GM19238 (cell line): ENCODE results near the gene GNG8.
"Not testable (repeated sequence)": the region's sequence is repeated elsewhere in the genome, so short reads cannot be mapped to it uniquely, and the experiment has no call there.

Experiments used
- DNase-seq: peaks from one replicate; pipeline ENCODE4 v3.0.0; 2011; ENCODE audit warnings: low spot score; ENCODE audit not compliant: insufficient read length

Gene GNG8

GRCh38 chr19:46646402-46646801 lies 10.4 kb upstream of the GNG8 start:
- DNase-seq = no peak

GRCh38 chr19:46644720-46645119 lies 8.7 kb upstream of the GNG8 start:
- no peak for DNase-seq

GRCh38 chr19:46640656-46641055 lies 4.7 kb upstream of the GNG8 start:
- DNase-seq = no peak

- DNase-seq = no peak
Measured at GRCh38 chr19:46639358-46640182, 3.6 kb upstream of the GNG8 start.

- no peak for DNase-seq
Measured at GRCh38 chr19:46637224-46637623, 1.2 kb upstream of the GNG8 start.

GRCh38 chr19:46634656-46635218 lies 1.3 kb downstream of the GNG8 start:
- no peak for DNase-seq

GRCh38 chr19:46634045-46634655 lies 1.9 kb downstream of the GNG8 start:
- DNase-seq = peak; percentile 90

GRCh38 chr19:46633130-46633529 lies 2.9 kb downstream of the GNG8 start:
- no peak for DNase-seq

GRCh38 chr19:46631481-46631880 lies 4.5 kb downstream of the GNG8 start:
- DNase-seq = no peak

- DNase-seq = no peak
Measured at GRCh38 chr19:46630586-46631205, 5.3 kb downstream of the GNG8 start.

GRCh38 chr19:46629546-46630025 lies 6.4 kb downstream of the GNG8 start:
- no peak for DNase-seq

GRCh38 chr19:46628970-46629369 lies 7.0 kb downstream of the GNG8 start:
- not testable (repeated sequence) for DNase-seq

- no peak for DNase-seq
Measured at GRCh38 chr19:46626446-46626845, 9.6 kb downstream of the GNG8 start.

- DNase-seq = no peak
Measured at GRCh38 chr19:46625731-46626130, 10.3 kb downstream of the GNG8 start.

GRCh38 chr19:46624958-46625661 lies 10.9 kb downstream of the GNG8 start, which contains the start of gene PTGIR:
Gene PTGIR, minus strand, starts transcription at chr19:46625089. Its CDS starts 864 bp downstream, at chr19:46624225.
- no peak for DNase-seq

- DNase-seq = no peak
Measured at GRCh38 chr19:46623915-46624502, 12.0 kb downstream of the GNG8 start.

GRCh38 chr19:46622118-46622446 lies 13.9 kb downstream of the GNG8 start:
- no peak for DNase-seq

- DNase-seq = no peak
Measured at GRCh38 chr19:46621191-46622117, 14.5 kb downstream of the GNG8 start.

- no peak for DNase-seq
Measured at GRCh38 chr19:46620716-46621115, 15.3 kb downstream of the GNG8 start.

GRCh38 chr19:46620267-46620666 lies 15.7 kb downstream of the GNG8 start:
- no peak for DNase-seq
